NT2/D1 (cell line): ENCODE results near the gene ANKRD24.

Experiments
- SUZ12 ChIP-seq: IDR thresholded peaks from 2 replicates; pipeline ENCODE4 v1.6.1; 2011; ENCODE audit not compliant: insufficient read length, insufficient read depth; ENCODE audit errors: extremely low read depth
- YY1 ChIP-seq: IDR thresholded peaks from 2 replicates; pipeline ENCODE4 v1.6.1; 2011; ENCODE audit not compliant: insufficient read length, insufficient read depth

GRCh38 chr19:4164262-4164661 is 18.2 kb upstream of the ANKRD24 start:
- no peak for TF ChIP-seq YY1
- no peak for TF ChIP-seq SUZ12
